ENCODE data around the gene SHISAL1. TPM values are rescaled to one million over a fixed set of nuclear protein-coding genes. Genes with fewer than 3 reads are reported as not detected.

SHISAL1 gene
- total RNA-seq, 1 experiment from 2014 or later = 2.9 TPM

- Mint-ChIP-seq H3K9me3 (peaks cover 0 to 11% of the 10 kb centered on the region in 2 experiments; a peak in 3 of 5 replicates), H3K4me3 (no peak overlapping the region), H3K27ac (no peak overlapping the region), H3K36me3 (ENCODE audit: insufficient read depth in 1 of 3, low read depth in 3 of 3) (peaks cover 0 to 3% (median 0%) of the 10 kb centered on the region in 3 experiments; a peak in 2 of 7 replicates), H3K4me1 (peaks cover 0 to 4% of the 10 kb centered on the region in 2 experiments; a peak in 2 of 4 replicates), H3K27me3 (ENCODE audit: low read depth) (peaks cover 13% of the 10 kb centered on the region)
- no peak overlapping the region for H3K9ac ChIP-seq (ENCODE audit: extremely low read depth, insufficient read length, low read length)
- no peaks in the 10 kb centered on the region for H3K4me1 ChIP-seq (ENCODE audit: insufficient read depth, low read length)
- no peak overlapping the region for H4K91ac ChIP-seq (ENCODE audit: insufficient read length, low read depth, low read length)
- H3K79me1 ChIP-seq (ENCODE audit: insufficient read depth, low read depth, low read length, poor library complexity, severe bottlenecking) = no peaks in the 10 kb centered on the region
- no peak overlapping the region for H4K8ac ChIP-seq (replicated peaks; ENCODE audit: insufficient read length, low read depth, low read length)
- H2BK20ac ChIP-seq (ENCODE audit: low read depth, low read length, poor library complexity, severe bottlenecking) = no peak overlapping the region
- no peak overlapping the region for H3K23ac ChIP-seq (ENCODE audit: insufficient read length, low read depth, low read length)
- H2BK15ac ChIP-seq (ENCODE audit: low read depth, low read length) = no peak overlapping the region
- no peaks in the 10 kb centered on the region for H3K79me2 ChIP-seq (ENCODE audit: insufficient read depth, low read length)
- H3K27me3 ChIP-seq (ENCODE audit: insufficient read depth, low read length) = no peaks in the 10 kb centered on the region
- no peak for DNase-seq
- H2AK5ac ChIP-seq (ENCODE audit: insufficient read length, low read length) = no peak overlapping the region
- H3T11ph ChIP-seq (ENCODE audit: low read length) = no peak overlapping the region
- no peak overlapping the region for H3K4ac ChIP-seq (ENCODE audit: low read depth, low read length)
- H4K5ac ChIP-seq (ENCODE audit: insufficient read length, low read depth, low read length) = no peak overlapping the region
- H4K20me1 ChIP-seq (ENCODE audit: control insufficient read depth, insufficient read depth, insufficient read length) = no peaks in the 10 kb centered on the region
- no peak overlapping the region for H2BK12ac ChIP-seq (ENCODE audit: insufficient read length, low read depth, low read length)
- H3K23me2 ChIP-seq (ENCODE audit: insufficient read length, low read depth, low read length, poor library complexity, severe bottlenecking) = no peaks in the 10 kb centered on the region
- no peak overlapping the region for H3K27ac ChIP-seq (ENCODE audit: insufficient read length, low read depth, low read length)
- H2BK120ac ChIP-seq (ENCODE audit: low read depth, low read length, poor library complexity, severe bottlenecking) = no peak overlapping the region
- H3K56ac ChIP-seq (ENCODE audit: insufficient read length, low read depth, low read length) = no peak overlapping the region
- TF ChIP-seq CTCF (conservative IDR thresholded peaks at IDR 0.05) = no peak
- H3K18ac ChIP-seq (ENCODE audit: insufficient read length, low read depth, low read length) = no peak overlapping the region
- no peak overlapping the region for H3K4me2 ChIP-seq (ENCODE audit: insufficient read depth, insufficient read length, low read length)
- no peak overlapping the region for H2BK5ac ChIP-seq (ENCODE audit: insufficient read length, low read length)
- H3K9me3 ChIP-seq (ENCODE audit: control insufficient read depth, low read depth, low read length) = no peaks in the 10 kb centered on the region
- no peak overlapping the region for H2AFZ ChIP-seq (ENCODE audit: low read length)
- no CpG with 5 or more reads among the region's 4 CpGs for WGBS (ENCODE audit: extremely low coverage, insufficient read length, low lambda C conversion rate)
- H3K14ac ChIP-seq (ENCODE audit: insufficient read depth, low read length) = no peak overlapping the region
Measured at GRCh38 chr22:44207981-44208317, 104.8 kb downstream of the SHISAL1 start.
